CD4-positive, alpha-beta T cell (primary cell): Measurements from ENCODE around the gene TTLL8. TPM values are rescaled to one million over a fixed set of nuclear protein-coding genes. Genes with fewer than 3 reads are reported as not detected.

ENCODE experiments used
- ATAC-seq: fragments of 200-7000 bp; cut with Tn5 transposase; one replicate; pipeline ENCODE4 v1.10.0; 2022; ENCODE audit warnings: mild to moderate bottlenecking; ENCODE audit not compliant: poor library complexity
- CTCF ChIA-PET: fragments of 350-600 bp; sonication (Branson Sonifier 250); formaldehyde crosslinking; loops from one replicate; lab custom pipeline; 2021; ENCODE audit warnings: antibody characterized with exemption, inconsistent platforms; lab: Charles Lee
- POLR2A ChIA-PET: fragments of 350-600 bp; sonication (Branson Sonifier 250); formaldehyde crosslinking; loops from one replicate; lab custom pipeline; 2021; ENCODE audit warnings: antibody characterized with exemption, inconsistent platforms; lab: Charles Lee
- DNase-seq, 14 experiments: peaks; one replicate each; pipeline ENCODE4 v3.0.0-alpha.2; 2013 to 2020; ENCODE audit warnings: mixed read lengths in 2 of 14
- H3K27ac ChIP-seq, 2 donors: one replicate each; pipeline versions ENCODE4 v1.5.1 to v1.7.0; 2013; ENCODE audit warnings: low read length in 2 of 2, low read depth in 1 of 2, mild to moderate bottlenecking in 1 of 2
- H3K27me3 ChIP-seq, 2 experiments: 1 replicate in 1 of 2; 2 replicates in 1 of 2; pipeline versions ENCODE4 v1.6.1 to v1.7.0; 2013; ENCODE audit warnings: low read length in 2 of 2, control low read depth in 1 of 2, mild to moderate bottlenecking in 1 of 2, moderate library complexity in 1 of 2; ENCODE audit not compliant: insufficient read depth in 2 of 2, control insufficient read depth in 1 of 2
- H3K36me3 ChIP-seq: one replicate; pipeline ENCODE4 v1.6.1; 2013; ENCODE audit warnings: low read length, control low read depth; ENCODE audit not compliant: insufficient read depth
- H3K4me1 ChIP-seq: one replicate; pipeline ENCODE4 v1.6.1; 2013; ENCODE audit warnings: low read length, control low read depth; ENCODE audit not compliant: insufficient read depth
- H3K4me3 ChIP-seq: one replicate; pipeline ENCODE4 v1.5.1; 2013; ENCODE audit warnings: mild to moderate bottlenecking, low read length, moderate library complexity
- H3K9me3 ChIP-seq, 2 experiments: 1 replicate in 1 of 2; 2 replicates in 1 of 2; pipeline versions ENCODE4 v1.6.1 to v1.7.0; 2013; ENCODE audit warnings: low read length in 2 of 2, mild to moderate bottlenecking in 2 of 2, control low read depth in 1 of 2, moderate library complexity in 1 of 2; ENCODE audit not compliant: control insufficient read depth in 1 of 2, insufficient read depth in 1 of 2
- H3K27ac Mint-ChIP-seq: one replicate; pipeline ENCODE4 v1.8.0; 2020; ENCODE audit warnings: mixed read lengths
- H3K27me3 Mint-ChIP-seq: one replicate; pipeline ENCODE4 v1.8.0; 2021; ENCODE audit warnings: mixed read lengths
- H3K36me3 Mint-ChIP-seq: one replicate; pipeline ENCODE4 v1.8.0; 2021; ENCODE audit warnings: low read depth, mixed read lengths
- H3K4me1 Mint-ChIP-seq: one replicate; pipeline ENCODE4 v1.8.0; 2021; ENCODE audit warnings: low read depth, mixed read lengths
- H3K4me3 Mint-ChIP-seq: one replicate; pipeline ENCODE4 v1.8.0; 2020; ENCODE audit warnings: mild to moderate bottlenecking, mixed read lengths
- H3K9me3 Mint-ChIP-seq: one replicate; pipeline ENCODE4 v1.8.0; 2020; ENCODE audit warnings: mixed read lengths
- intact Hi-C, 2 experiments: fragments of 100-400 bp; cut with DNase I in 1 of 2; cut with micrococcal nuclease in 1 of 2; formaldehyde crosslinking; loops; one replicate each; pipeline versions ENCODE4 v1.15.1 to v1.9.0; 2023 to 2025; cut with DNase I, micrococcal nuclease
- total RNA-seq, 174 experiments: library from RNA in 2 of 174; stranded (reverse) in 2 of 174; gene quantifications; one replicate each; pipeline ENCODE4 v1.2.3 and lab custom pipeline; 2021 to 2026
- TF ChIP-seq, protein P1 (sequence below): fragments of 200-600 bp; IDR thresholded peaks from one replicate; pipeline ENCODE4 v1.8.0; 2022; ENCODE audit warnings: antibody characterized with exemption, mild to moderate bottlenecking

The TTLL8 gene
- total RNA-seq, 2 experiments from 2014 or later: not detected

DNA sequence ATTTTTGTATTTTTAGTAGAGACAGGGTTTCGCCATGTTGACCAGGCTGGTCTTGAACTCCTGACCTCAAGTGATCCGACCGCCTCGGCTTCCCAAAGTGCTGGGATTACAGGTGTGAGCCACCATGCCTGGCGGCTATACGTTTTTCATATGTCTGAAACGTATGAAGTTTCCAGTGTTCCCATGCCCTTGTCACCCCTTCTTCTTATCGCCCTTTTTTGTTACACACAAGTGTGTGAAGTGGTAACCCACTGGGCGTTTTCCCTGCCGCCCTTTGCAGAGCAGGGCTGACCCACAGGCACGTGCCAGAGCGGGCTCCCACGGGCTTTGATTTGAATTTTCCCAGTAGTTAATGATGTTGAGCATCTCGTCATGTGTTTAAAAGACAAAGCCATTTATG, 80.5 kb downstream of the TTLL8 start:
- Histone ChIP-seq H3K27ac (no peak overlapping the region), H3K27me3 (peaks cover 2% of the 10 kb centered on the region in 2 experiments), H3K4me1 (peaks cover 19% of the 10 kb centered on the region), H3K36me3 (no peaks in the 10 kb centered on the region), H3K4me3 (no peak overlapping the region), H3K9me3 (no peaks in the 10 kb centered on the region)
- ChIA-PET CTCF (no interaction called here), POLR2A (no interaction called here)
- Mint-ChIP-seq H3K27me3 (peaks cover 14% of the 10 kb centered on the region), H3K36me3 (peaks cover 4% of the 10 kb centered on the region), H3K9me3 (no peaks in the 10 kb centered on the region), H3K4me3 (no peak overlapping the region), H3K4me1 (peaks cover 23% of the 10 kb centered on the region), H3K27ac (no peak overlapping the region)
- intact Hi-C loops: loop anchor here in 1 of 2 experiments (5.0 kb wide), 1 partner anchor 230 kb away; no protein-coding TSS in a partner anchor
- TF ChIP-seq, protein P1, sequence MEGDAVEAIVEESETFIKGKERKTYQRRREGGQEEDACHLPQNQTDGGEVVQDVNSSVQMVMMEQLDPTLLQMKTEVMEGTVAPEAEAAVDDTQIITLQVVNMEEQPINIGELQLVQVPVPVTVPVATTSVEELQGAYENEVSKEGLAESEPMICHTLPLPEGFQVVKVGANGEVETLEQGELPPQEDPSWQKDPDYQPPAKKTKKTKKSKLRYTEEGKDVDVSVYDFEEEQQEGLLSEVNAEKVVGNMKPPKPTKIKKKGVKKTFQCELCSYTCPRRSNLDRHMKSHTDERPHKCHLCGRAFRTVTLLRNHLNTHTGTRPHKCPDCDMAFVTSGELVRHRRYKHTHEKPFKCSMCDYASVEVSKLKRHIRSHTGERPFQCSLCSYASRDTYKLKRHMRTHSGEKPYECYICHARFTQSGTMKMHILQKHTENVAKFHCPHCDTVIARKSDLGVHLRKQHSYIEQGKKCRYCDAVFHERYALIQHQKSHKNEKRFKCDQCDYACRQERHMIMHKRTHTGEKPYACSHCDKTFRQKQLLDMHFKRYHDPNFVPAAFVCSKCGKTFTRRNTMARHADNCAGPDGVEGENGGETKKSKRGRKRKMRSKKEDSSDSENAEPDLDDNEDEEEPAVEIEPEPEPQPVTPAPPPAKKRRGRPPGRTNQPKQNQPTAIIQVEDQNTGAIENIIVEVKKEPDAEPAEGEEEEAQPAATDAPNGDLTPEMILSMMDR: no peak
- DNase-seq: no peak
- ATAC-seq: no peak

DNA sequence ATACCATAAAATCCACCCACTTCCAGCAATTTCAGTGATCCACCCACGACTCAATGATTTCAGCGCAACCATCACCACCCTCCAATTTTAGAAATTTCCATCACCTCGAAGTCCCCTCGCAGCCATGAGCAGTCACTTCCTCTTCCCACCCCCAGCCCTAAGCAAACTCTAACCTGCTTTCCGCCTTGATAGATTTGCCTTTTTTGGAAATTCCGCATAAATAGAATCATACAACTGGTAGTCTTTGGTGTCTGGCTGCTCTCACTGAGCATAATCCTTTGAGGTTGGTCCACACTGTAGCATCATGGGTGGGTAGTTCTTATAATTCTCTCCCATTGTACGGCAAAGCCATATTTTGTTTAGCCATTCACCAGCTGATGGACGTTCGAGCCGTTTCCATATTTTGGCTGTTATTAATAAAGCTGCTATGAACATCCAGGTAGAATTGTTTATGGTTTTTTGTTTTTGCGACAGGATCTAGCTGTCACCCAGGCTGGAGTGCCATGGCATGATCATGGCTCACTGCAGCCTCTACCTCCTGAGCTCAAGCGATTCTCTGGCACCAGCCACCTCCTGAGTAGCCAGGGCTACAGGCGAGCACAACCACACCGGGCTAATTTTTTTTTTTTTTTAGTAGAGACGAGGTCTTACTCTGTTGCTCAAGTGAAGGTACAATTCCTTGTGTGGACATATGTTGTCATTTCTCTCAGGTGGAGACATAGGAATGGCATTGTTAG, 81.5 kb downstream of the TTLL8 start:
- ChIA-PET POLR2A (interaction anchor here (0.6 to 1.4 kb wide), 4 partner anchors 9 to 45 kb away, joined by 3 to 7 read pairs (median 4); partner anchors contain the start of gene PIM3), CTCF (interaction anchor here (0.8 kb wide), 1 partner anchor 54 kb away, joined by 3 read pairs; no protein-coding TSS in a partner anchor)
- Mint-ChIP-seq H3K9me3 (no peaks in the 10 kb centered on the region), H3K27me3 (peaks cover 14% of the 10 kb centered on the region), H3K4me1 (peaks cover 23% of the 10 kb centered on the region), H3K27ac (peak overlapping the region; percentile 75), H3K36me3 (peaks cover 4% of the 10 kb centered on the region), H3K4me3 (peak overlapping the region; percentile 50)
- no peaks in the 10 kb centered on the region for H3K36me3 ChIP-seq
- peaks cover 29% of the 10 kb centered on the region for H3K4me1 ChIP-seq
- H3K9me3 ChIP-seq: no peaks in the 10 kb centered on the region
- peak overlapping the region in 1 of 2 donors; percentile 60 for H3K27ac ChIP-seq
- peak in 7 of 14 experiments; percentile 3 to 88 (median 44) for DNase-seq
- TF ChIP-seq, protein P1: no peak
- H3K4me3 ChIP-seq: no peak overlapping the region
- ATAC-seq: peak; percentile 81
- H3K27me3 ChIP-seq: no peaks in the 10 kb centered on the region
- intact Hi-C loops: loop anchor here in 1 of 2 experiments (5.0 kb wide), 1 partner anchor 231 kb away; no protein-coding TSS in a partner anchor

DNA sequence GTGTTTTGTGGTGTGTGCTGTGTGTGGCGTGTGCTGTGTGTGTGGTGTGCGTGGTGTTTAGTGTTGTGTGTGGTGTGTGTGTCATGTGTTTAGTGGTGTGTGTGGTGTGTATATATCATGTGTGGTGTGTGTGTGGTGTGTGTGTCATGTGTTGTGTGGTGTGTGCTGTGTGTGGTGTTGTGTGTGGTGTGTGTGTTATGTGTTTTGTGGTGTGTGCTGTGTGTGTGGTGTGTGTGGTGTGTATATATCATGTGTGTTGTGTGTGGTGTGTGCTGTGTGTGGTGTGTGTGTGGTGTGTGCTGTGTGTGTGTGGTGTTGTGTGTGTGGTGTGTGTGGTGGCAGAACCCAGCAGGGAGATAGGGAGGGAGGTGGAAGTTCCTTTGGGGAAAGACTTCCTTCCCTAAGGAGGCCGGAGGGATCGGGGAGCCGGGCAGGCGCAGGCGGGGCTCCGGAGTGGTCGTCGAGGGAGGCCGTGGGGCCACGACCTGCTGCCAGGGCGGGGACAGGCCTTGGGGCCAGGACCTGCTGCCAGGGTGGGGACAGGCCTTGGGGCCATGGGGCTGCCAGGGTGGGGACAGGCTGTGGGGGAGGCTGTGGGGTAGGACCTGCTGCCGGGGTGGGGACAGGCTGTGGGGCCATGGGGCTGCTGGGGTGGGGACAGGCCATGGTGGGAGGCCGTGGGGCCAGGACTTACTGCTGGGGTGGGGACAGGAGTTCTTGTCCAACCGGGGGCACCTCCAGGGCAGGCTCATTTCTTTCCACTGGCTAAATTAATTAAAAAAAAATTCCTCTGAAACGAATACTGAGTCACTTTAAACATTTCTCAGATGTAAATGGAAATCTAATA, 82.3 kb downstream of the TTLL8 start:
- peak overlapping the region; percentile 50 for H3K4me3 Mint-ChIP-seq
- no peak for ATAC-seq
- intact Hi-C loops: loop anchor here in 1 of 2 experiments (5.0 kb wide), 1 partner anchor 232 kb away; no protein-coding TSS in a partner anchor

More for the DNA sequence above, 82.3 kb downstream of the TTLL8 start:
- peak in 4 of 14 experiments; percentile 1 to 50 (median 29) for DNase-seq
- ChIA-PET POLR2A (interaction anchor here (0.6 to 1.4 kb wide), 4 partner anchors 8 to 45 kb away, joined by 3 to 7 read pairs (median 4); partner anchors contain the start of gene PIM3), CTCF (interaction anchor here (0.8 kb wide), 1 partner anchor 55 kb away, joined by 3 read pairs; no protein-coding TSS in a partner anchor)
- Histone ChIP-seq H3K4me3 (no peak overlapping the region), H3K27me3 (no peaks in the 10 kb centered on the region), H3K4me1 (peaks cover 37% of the 10 kb centered on the region), H3K36me3 (no peaks in the 10 kb centered on the region), H3K9me3 (no peaks in the 10 kb centered on the region), H3K27ac (peak overlapping the region; percentile 23 to 60)
- Mint-ChIP-seq H3K36me3 (peaks cover 6% of the 10 kb centered on the region), H3K27ac (peak overlapping the region; percentile 75), H3K4me1 (peaks cover 23% of the 10 kb centered on the region), H3K27me3 (peaks cover 7% of the 10 kb centered on the region), H3K9me3 (no peaks in the 10 kb centered on the region)
- TF ChIP-seq, protein P1: no peak
